Colonic mucosa (tissue), 4 donors: Measurements from ENCODE around the gene SH2D7. TPM values are rescaled to one million over a fixed set of nuclear protein-coding genes. Genes with fewer than 3 reads are reported as not detected.

Experiments used
- DNase-seq: peaks from one replicate; pipeline ENCODE4 v3.0.0-alpha.2; 2020
- H3K27ac ChIP-seq: fragments of 200-600 bp; one replicate; pipeline ENCODE4 v1.8.0; 2021
- H3K27me3 ChIP-seq: fragments of 200-600 bp; one replicate; pipeline ENCODE4 v1.8.0; 2021
- H3K36me3 ChIP-seq: fragments of 200-600 bp; one replicate; pipeline ENCODE4 v1.8.0; 2021
- H3K4me1 ChIP-seq: fragments of 200-600 bp; one replicate; pipeline ENCODE4 v1.8.0; 2021; ENCODE audit warnings: mild to moderate bottlenecking
- H3K4me3 ChIP-seq: fragments of 200-600 bp; one replicate; pipeline ENCODE4 v1.8.0; 2021
- H3K9ac ChIP-seq, 2 donors: one replicate each; pipeline ENCODE4 v1.7.0; 2013; ENCODE audit warnings: control low read depth in 2 of 2, low read depth in 2 of 2, low read length in 2 of 2
- H3K9me3 ChIP-seq: fragments of 200-600 bp; one replicate; pipeline ENCODE4 v1.8.0; 2021
- CTCF ChIP-seq: fragments of 200-600 bp; IDR thresholded peaks from one replicate; pipeline ENCODE4 v1.8.0; 2022; ENCODE audit warnings: antibody characterized with exemption, mild to moderate bottlenecking
- intact Hi-C: fragments of 100-400 bp; cut with DNase I; formaldehyde crosslinking; loops from one replicate; pipeline ENCODE4 v1.14.1; 2022
- total RNA-seq, 2 donors: library from RNA; stranded (reverse); fragmentation: NEBNext Ultra II Directional in 1 of 2; extraction: Animal tissue kit (Norgen Biotek cat#: 25700) in 1 of 2; gene quantifications; one replicate each; pipeline ENCODE4 v1.2.1, GENCODE V29; 2021
- donor health status: healthy.
- donor health status: DM: no; HTN: no; CAD: no.
- donor health status: DM: no; HTN: no; CAD: no.

SH2D7 gene
- total RNA-seq, 2 donors from 2014 or later, result 0.58 to 1.6 TPM

- no peak for TF ChIP-seq CTCF
- no peaks in the 10 kb centered on the region for H3K4me1 ChIP-seq
Observed at GRCh38 chr15:78139578-78139977, 47.2 kb downstream of the SH2D7 start.

GRCh38 chr15:78140292-78140691 is 47.9 kb downstream of the SH2D7 start:
- H3K9me3 ChIP-seq, result no peaks in the 10 kb centered on the region
- no peaks in the 10 kb centered on the region for H3K4me1 ChIP-seq
- peak; percentile 56 for DNase-seq

More at GRCh38 chr15:78139578-78139977, 47.2 kb downstream of the SH2D7 start:
- no peaks in the 10 kb centered on the region for H3K9me3 ChIP-seq
- DNase-seq, result no peak
- no peak overlapping the region for H3K4me3 ChIP-seq
- no peaks in the 10 kb centered on the region for H3K27me3 ChIP-seq
- H3K27ac ChIP-seq, result peak overlapping the region; percentile 68
- H3K36me3 ChIP-seq, result no peaks in the 10 kb centered on the region
- intact Hi-C loops, result no loop called here
- H3K9ac ChIP-seq, result no peak overlapping the region

GRCh38 chr15:78142332-78142731 is 50.0 kb downstream of the SH2D7 start:
- Histone ChIP-seq H3K9me3 (no peaks in the 10 kb centered on the region), H3K27me3 (no peaks in the 10 kb centered on the region), H3K27ac (no peak overlapping the region), H3K9ac (no peak overlapping the region), H3K4me1 (no peaks in the 10 kb centered on the region), H3K36me3 (no peaks in the 10 kb centered on the region), H3K4me3 (no peak overlapping the region)
- intact Hi-C loops, result no loop called here
- TF ChIP-seq CTCF, result no peak
- no peak for DNase-seq

More at GRCh38 chr15:78140292-78140691, 47.9 kb downstream of the SH2D7 start:
- H3K9ac ChIP-seq, result no peak overlapping the region
- no peaks in the 10 kb centered on the region for H3K36me3 ChIP-seq
- no peaks in the 10 kb centered on the region for H3K27me3 ChIP-seq
- intact Hi-C loops, result no loop called here
- H3K27ac ChIP-seq, result peak overlapping the region; percentile 68
- no peak overlapping the region for H3K4me3 ChIP-seq
- no peak for TF ChIP-seq CTCF

- no peaks in the 10 kb centered on the region for H3K27me3 ChIP-seq
- no peak overlapping the region for H3K4me3 ChIP-seq
- DNase-seq, result no peak
- H3K4me1 ChIP-seq, result peaks cover 6% of the 10 kb centered on the region
- H3K27ac ChIP-seq, result no peak overlapping the region
- no peak for TF ChIP-seq CTCF
- no peaks in the 10 kb centered on the region for H3K9me3 ChIP-seq
- no peak overlapping the region for H3K9ac ChIP-seq
- H3K36me3 ChIP-seq, result no peaks in the 10 kb centered on the region
- intact Hi-C loops, result no loop called here
Observed at GRCh38 chr15:78146425-78147154, 54.2 kb downstream of the SH2D7 start.

GRCh38 chr15:78147566-78147965 is 55.2 kb downstream of the SH2D7 start:
- intact Hi-C loops, result no loop called here
- Histone ChIP-seq H3K27ac (no peak overlapping the region), H3K4me1 (peaks cover 6% of the 10 kb centered on the region), H3K36me3 (no peaks in the 10 kb centered on the region), H3K4me3 (no peak overlapping the region), H3K9ac (no peak overlapping the region), H3K9me3 (no peaks in the 10 kb centered on the region), H3K27me3 (no peaks in the 10 kb centered on the region)
- no peak for DNase-seq
- TF ChIP-seq CTCF, result no peak
